HepG2 (cell line): ENCODE data around the gene PARP16. TPM values are rescaled to one million over a fixed set of nuclear protein-coding genes. Genes with fewer than 3 reads are reported as not detected.

ENCODE experiments used
- ARNT ChIP-seq: fragments of 450-650 bp; IDR thresholded peaks from 2 replicates; pipeline ENCODE4 v1.6.1; 2017
- CREB1 ChIP-seq, 2 experiments: fragments of 450-650 bp in 1 of 2; IDR thresholded peaks; 2 replicates each; pipeline ENCODE4 v1.6.1; 2016 to 2017; ENCODE audit warnings: control low read depth in 1 of 2, mild to moderate bottlenecking in 1 of 2, missing compliant biosample characterization in 1 of 2, missing genetic modification characterization in 1 of 2
- ETV5 ChIP-seq: IDR thresholded peaks from 2 replicates; pipeline ENCODE4 v1.6.1; 2018; ENCODE audit warnings: missing biosample characterization, missing genetic modification reagents, inconsistent platforms, borderline replicate concordance
- HMG20A ChIP-seq: IDR thresholded peaks from 2 replicates; pipeline ENCODE4 v1.6.1; 2016; ENCODE audit warnings: borderline replicate concordance
- JUN ChIP-seq: sonication (generic); formaldehyde crosslinking; IDR thresholded peaks from 2 replicates; pipeline ENCODE4 v1.4.0; 2020; ENCODE audit warnings: mild to moderate bottlenecking, missing genetic modification reagents
- JUND ChIP-seq: sonication (generic); formaldehyde crosslinking; IDR thresholded peaks from 2 replicates; pipeline ENCODE4 v1.8.0; 2022; ENCODE audit warnings: mild to moderate bottlenecking, missing genetic modification reagents
- NR1H2 ChIP-seq: sonication (generic); formaldehyde crosslinking; IDR thresholded peaks from 2 replicates; pipeline ENCODE4 v1.8.1; 2022; ENCODE audit warnings: low read depth, missing genetic modification reagents, borderline replicate concordance
- RXRA ChIP-seq: sonication (generic); formaldehyde crosslinking; IDR thresholded peaks from 2 replicates; pipeline ENCODE4 v1.5.1; 2020; ENCODE audit warnings: missing genetic modification reagents
- RXRB ChIP-seq: IDR thresholded peaks from 2 replicates; pipeline ENCODE4 v1.6.1; 2016; ENCODE audit warnings: borderline replicate concordance, missing genetic modification reagents, missing compliant biosample characterization
- polyA plus RNA-seq, 8 experiments: library from polyadenylated mRNA; depleted of rRNA in 3 of 8; stranded (reverse) in 7 of 8; unstranded in 1 of 8; fragments of >200 nt; fragmentation: Illumina TruSeq in 4 of 8; extraction: Trizol in 4 of 8; gene quantifications; 2 replicates each; pipeline versions ENCODE4 v1.2.1 to v1.2.3, GENCODE V29; 2011 to 2016; ENCODE audit warnings: low read depth in 4 of 8, missing spikeins in 1 of 8, mixed read lengths in 1 of 8; ENCODE audit not compliant: insufficient read depth in 1 of 8
- total RNA-seq, 5 experiments: library from RNA; depleted of rRNA; stranded (reverse); fragments of >200 nt; fragmentation: Illumina TruSeq; extraction: Trizol; gene quantifications; 2 replicates each; pipeline ENCODE4 v1.2.3, GENCODE V29; 2016; ENCODE audit warnings: low read depth in 1 of 5
- TF ChIP-seq, protein P1 (sequence below): sonication (generic); formaldehyde crosslinking; IDR thresholded peaks from 2 replicates; pipeline ENCODE4 v1.5.0; 2020; ENCODE audit warnings: mild to moderate bottlenecking, missing genetic modification reagents
- TF ChIP-seq, protein P2 (sequence below): sonication (generic); formaldehyde crosslinking; IDR thresholded peaks from 2 replicates; pipeline ENCODE4 v1.4.0; 2020; ENCODE audit warnings: missing genetic modification reagents, borderline replicate concordance
- TF ChIP-seq, protein P3 (sequence below): sonication (generic); formaldehyde crosslinking; conservative IDR thresholded peaks from 2 replicates; pipeline ENCODE4 v1.8.0; 2022; ENCODE audit warnings: mild to moderate bottlenecking, moderate library complexity, missing genetic modification reagents

Gene PARP16
- total and polyA plus RNA-seq, 2 of the 13 experiments (the other 11 are each of a cell fraction or from before 2014, with no cell fraction given) = 6.8 to 7.6 TPM

DNA sequence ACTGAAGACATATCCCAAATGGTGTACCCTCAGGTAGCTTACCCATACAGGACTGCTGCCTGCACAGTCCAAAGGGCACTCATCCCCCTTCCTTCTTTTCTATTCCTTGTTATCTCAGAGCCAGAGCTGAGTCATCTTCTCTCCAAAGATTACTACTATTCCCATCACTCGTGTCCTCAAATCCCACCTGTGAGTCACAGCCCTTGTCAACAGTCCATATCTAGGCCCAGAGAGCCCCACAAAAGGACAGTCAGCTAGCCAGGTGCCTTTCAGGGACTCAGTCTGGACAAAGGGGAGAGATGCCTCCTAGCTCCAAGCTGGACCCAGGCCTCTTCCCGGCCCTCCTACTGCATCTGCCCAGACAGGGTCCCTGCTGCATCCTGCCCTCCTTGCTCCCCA lies 11.0 kb downstream of the PARP16 start (continued):
- TF ChIP-seq, protein P1, sequence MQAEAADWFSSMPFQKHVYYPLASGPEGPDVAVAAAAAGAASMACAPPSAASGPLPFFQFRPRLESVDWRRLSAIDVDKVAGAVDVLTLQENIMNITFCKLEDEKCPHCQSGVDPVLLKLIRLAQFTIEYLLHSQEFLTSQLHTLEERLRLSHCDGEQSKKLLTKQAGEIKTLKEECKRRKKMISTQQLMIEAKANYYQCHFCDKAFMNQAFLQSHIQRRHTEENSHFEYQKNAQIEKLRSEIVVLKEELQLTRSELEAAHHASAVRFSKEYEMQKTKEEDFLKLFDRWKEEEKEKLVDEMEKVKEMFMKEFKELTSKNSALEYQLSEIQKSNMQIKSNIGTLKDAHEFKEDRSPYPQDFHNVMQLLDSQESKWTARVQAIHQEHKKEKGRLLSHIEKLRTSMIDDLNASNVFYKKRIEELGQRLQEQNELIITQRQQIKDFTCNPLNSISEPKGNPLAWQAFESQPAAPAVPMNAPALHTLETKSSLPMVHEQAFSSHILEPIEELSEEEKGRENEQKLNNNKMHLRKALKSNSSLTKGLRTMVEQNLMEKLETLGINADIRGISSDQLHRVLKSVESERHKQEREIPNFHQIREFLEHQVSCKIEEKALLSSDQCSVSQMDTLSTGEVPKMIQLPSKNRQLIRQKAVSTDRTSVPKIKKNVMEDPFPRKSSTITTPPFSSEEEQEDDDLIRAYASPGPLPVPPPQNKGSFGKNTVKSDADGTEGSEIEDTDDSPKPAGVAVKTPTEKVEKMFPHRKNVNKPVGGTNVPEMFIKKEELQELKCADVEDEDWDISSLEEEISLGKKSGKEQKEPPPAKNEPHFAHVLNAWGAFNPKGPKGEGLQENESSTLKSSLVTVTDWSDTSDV (CRISPR knock-in tag) = no peak
- TF ChIP-seq, protein P2, sequence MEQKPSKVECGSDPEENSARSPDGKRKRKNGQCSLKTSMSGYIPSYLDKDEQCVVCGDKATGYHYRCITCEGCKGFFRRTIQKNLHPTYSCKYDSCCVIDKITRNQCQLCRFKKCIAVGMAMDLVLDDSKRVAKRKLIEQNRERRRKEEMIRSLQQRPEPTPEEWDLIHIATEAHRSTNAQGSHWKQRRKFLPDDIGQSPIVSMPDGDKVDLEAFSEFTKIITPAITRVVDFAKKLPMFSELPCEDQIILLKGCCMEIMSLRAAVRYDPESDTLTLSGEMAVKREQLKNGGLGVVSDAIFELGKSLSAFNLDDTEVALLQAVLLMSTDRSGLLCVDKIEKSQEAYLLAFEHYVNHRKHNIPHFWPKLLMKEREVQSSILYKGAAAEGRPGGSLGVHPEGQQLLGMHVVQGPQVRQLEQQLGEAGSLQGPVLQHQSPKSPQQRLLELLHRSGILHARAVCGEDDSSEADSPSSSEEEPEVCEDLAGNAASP (CRISPR knock-in tag) = peak; percentile 87; the same call in 1 of the 2 replicates
- TF ChIP-seq RXRA (CRISPR knock-in tag) = peak; percentile 61; the same call in 1 of the 2 replicates
- peak; percentile 69 for TF ChIP-seq JUN
- TF ChIP-seq RXRB (CRISPR knock-in tag) = peak; percentile 73
- TF ChIP-seq JUND (CRISPR knock-in tag) = 0 out of 2 replicates have a peak, but pooled peaks have one; percentile 20
- TF ChIP-seq, protein P3, sequence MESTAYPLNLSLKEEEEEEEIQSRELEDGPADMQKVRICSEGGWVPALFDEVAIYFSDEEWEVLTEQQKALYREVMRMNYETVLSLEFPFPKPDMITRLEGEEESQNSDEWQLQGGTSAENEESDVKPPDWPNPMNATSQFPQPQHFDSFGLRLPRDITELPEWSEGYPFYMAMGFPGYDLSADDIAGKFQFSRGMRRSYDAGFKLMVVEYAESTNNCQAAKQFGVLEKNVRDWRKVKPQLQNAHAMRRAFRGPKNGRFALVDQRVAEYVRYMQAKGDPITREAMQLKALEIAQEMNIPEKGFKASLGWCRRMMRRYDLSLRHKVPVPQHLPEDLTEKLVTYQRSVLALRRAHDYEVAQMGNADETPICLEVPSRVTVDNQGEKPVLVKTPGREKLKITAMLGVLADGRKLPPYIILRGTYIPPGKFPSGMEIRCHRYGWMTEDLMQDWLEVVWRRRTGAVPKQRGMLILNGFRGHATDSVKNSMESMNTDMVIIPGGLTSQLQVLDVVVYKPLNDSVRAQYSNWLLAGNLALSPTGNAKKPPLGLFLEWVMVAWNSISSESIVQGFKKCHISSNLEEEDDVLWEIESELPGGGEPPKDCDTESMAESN (CRISPR knock-in tag) = 0 out of 2 replicates have a peak, but pooled peaks have one; percentile 72
- TF ChIP-seq HMG20A = peak; percentile 48; the same call in 1 of the 2 replicates
- TF ChIP-seq NR1H2 (CRISPR knock-in tag) = no peak
- no peak for TF ChIP-seq ARNT
- peak; percentile 24; the same call in 1 of the 2 replicates for TF ChIP-seq CREB1 (IDR thresholded peaks at IDR 0.05)
- no peak for TF ChIP-seq CREB1 (CRISPR knock-in tag; IDR thresholded peaks at IDR 0.05)
- peak; percentile 11; the same call in 1 of the 2 replicates for TF ChIP-seq ETV5 (CRISPR knock-in tag)
